Fibroblast of lung (primary cell): Measurements from ENCODE around the gene POP4. TPM values are rescaled to one million over a fixed set of nuclear protein-coding genes. Genes with fewer than 3 reads are reported as not detected.

ENCODE experiments used
- polyA plus RNA-seq, 2 donors: library from polyadenylated mRNA; depleted of rRNA in 1 of 2; stranded (reverse) in 1 of 2; unstranded in 1 of 2; fragments of >200 nt; gene quantifications; 2 replicates each; pipeline ENCODE4 v1.2.1, GENCODE V29; 2011 to 2012; ENCODE audit warnings: missing spikeins in 1 of 2
- total RNA-seq: library from RNA; depleted of rRNA; stranded (reverse); fragments of >200 nt; gene quantifications from 2 replicates; pipeline ENCODE4 v1.2.1, GENCODE V29; 2014

POP4 gene
- total and polyA plus RNA-seq, 2 donors (not counting 1 experiment from before 2014, with no cell fraction given) = 77.1 to 102 TPM

Other genes with a start within 250 kb of the POP4 start
- not detected in 2 replicates for gene VSTM2B, start 80.3 kb upstream of the POP4 start, total RNA-seq
- not detected in 2 replicates for gene VSTM2B, start 80.3 kb upstream of the POP4 start, polyA plus RNA-seq
- 50.1 and 72.5 TPM in 2 replicates for gene PLEKHF1, start 59.2 kb downstream of the POP4 start, total RNA-seq
- 5.2 and 7.7 TPM in 2 replicates for gene PLEKHF1, start 59.2 kb downstream of the POP4 start, polyA plus RNA-seq
- 23.1 and 26.8 TPM in 2 replicates for gene C19orf12, start 109.0 kb downstream of the POP4 start, total RNA-seq
- 18.0 and 25.4 TPM in 2 replicates for gene C19orf12, start 109.0 kb downstream of the POP4 start, polyA plus RNA-seq
- 3.9 and 4.8 TPM in 2 replicates for gene CCNE1, start 205.7 kb downstream of the POP4 start, total RNA-seq
- 5.3 and 9.3 TPM in 2 replicates for gene CCNE1, start 205.7 kb downstream of the POP4 start, polyA plus RNA-seq